Glutamatergic neuron (in vitro differentiated cells): ENCODE data around the gene ECM2. TPM values are rescaled to one million over a fixed set of nuclear protein-coding genes. Genes with fewer than 3 reads are reported as not detected.

ENCODE experiments used
- DNase-seq: peaks from one replicate; pipeline ENCODE4 v3.0.0; 2022
- H3K27ac Mint-ChIP-seq: one replicate; pipeline ENCODE4 v1.8.0; 2020; ENCODE audit warnings: mild to moderate bottlenecking, mixed read lengths, inconsistent platforms; ENCODE audit not compliant: unreplicated experiment
- H3K27me3 Mint-ChIP-seq: one replicate; pipeline ENCODE4 v1.8.0; 2020; ENCODE audit warnings: mild to moderate bottlenecking, moderate library complexity, mixed read lengths, inconsistent platforms; ENCODE audit not compliant: unreplicated experiment
- H3K36me3 Mint-ChIP-seq: one replicate; pipeline ENCODE4 v1.8.0; 2020; ENCODE audit warnings: mild to moderate bottlenecking, mixed read lengths, inconsistent platforms; ENCODE audit not compliant: unreplicated experiment
- H3K4me1 Mint-ChIP-seq: one replicate; pipeline ENCODE4 v1.8.0; 2020; ENCODE audit warnings: mild to moderate bottlenecking, low read depth, mixed read lengths, inconsistent platforms; ENCODE audit not compliant: unreplicated experiment
- H3K4me3 Mint-ChIP-seq: one replicate; pipeline ENCODE4 v1.8.0; 2020; ENCODE audit warnings: mild to moderate bottlenecking, mixed read lengths, inconsistent platforms; ENCODE audit not compliant: unreplicated experiment
- H3K9me3 Mint-ChIP-seq: one replicate; pipeline ENCODE4 v1.8.0; 2020; ENCODE audit warnings: mild to moderate bottlenecking, moderate library complexity, mixed read lengths, inconsistent platforms; ENCODE audit not compliant: unreplicated experiment
- total RNA-seq: library from RNA; stranded (reverse); fragmentation: NEBNext Ultra II Directional; extraction: Animal tissue kit (Norgen Biotek cat#: 25700); gene quantifications from one replicate; pipeline ENCODE4 v1.2.1, GENCODE V29; 2021; ENCODE audit not compliant: unreplicated experiment
- TF ChIP-seq, protein P1 (sequence below): fragments of 200-600 bp; sonication (generic); IDR thresholded peaks from one replicate; pipeline ENCODE4 v1.5.0; 2021; ENCODE audit not compliant: partially characterized antibody, unreplicated experiment

Gene ECM2
- total RNA-seq, 1 donor from 2014 or later, result 0.20 TPM

DNA sequence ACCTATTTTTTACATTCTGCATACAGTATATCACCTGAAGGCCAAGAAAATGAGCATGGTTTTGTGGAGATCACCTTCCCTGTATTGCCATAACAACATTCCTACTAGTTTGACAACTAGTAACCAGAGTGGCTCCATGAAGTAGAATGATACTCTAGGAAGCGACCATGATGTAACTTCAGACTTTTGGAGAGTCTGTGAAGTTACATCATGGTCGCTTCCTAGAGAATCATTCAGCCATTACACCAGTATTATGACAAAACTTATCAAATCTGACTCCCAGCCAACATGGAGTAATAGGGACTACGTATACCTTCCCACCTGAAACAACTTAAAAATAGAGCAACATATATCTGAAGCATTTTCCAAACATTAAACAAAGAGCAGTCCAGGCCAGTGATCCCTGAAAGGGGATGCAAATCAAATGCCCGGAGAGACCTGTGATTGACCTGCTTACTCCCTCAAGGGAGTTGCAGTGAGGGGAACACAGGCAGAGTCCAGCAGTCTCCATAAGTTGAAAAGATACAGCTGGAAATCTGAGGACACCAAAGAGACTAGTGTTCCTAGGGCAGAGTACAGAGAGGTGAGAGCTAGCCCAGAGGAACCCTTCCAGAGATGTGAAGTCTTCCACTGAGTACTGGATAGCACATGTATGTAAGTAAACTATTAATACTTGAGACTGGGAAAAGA is 7.8 kb downstream of the ECM2 start:
- H3K4me1 Mint-ChIP-seq, result peaks cover 5% of the 10 kb centered on the region
- peaks cover 3% of the 10 kb centered on the region for H3K9me3 Mint-ChIP-seq
- H3K27ac Mint-ChIP-seq, result no peak overlapping the region
- H3K27me3 Mint-ChIP-seq, result no peaks in the 10 kb centered on the region
- H3K36me3 Mint-ChIP-seq, result peaks cover 4% of the 10 kb centered on the region
- TF ChIP-seq, protein P1, sequence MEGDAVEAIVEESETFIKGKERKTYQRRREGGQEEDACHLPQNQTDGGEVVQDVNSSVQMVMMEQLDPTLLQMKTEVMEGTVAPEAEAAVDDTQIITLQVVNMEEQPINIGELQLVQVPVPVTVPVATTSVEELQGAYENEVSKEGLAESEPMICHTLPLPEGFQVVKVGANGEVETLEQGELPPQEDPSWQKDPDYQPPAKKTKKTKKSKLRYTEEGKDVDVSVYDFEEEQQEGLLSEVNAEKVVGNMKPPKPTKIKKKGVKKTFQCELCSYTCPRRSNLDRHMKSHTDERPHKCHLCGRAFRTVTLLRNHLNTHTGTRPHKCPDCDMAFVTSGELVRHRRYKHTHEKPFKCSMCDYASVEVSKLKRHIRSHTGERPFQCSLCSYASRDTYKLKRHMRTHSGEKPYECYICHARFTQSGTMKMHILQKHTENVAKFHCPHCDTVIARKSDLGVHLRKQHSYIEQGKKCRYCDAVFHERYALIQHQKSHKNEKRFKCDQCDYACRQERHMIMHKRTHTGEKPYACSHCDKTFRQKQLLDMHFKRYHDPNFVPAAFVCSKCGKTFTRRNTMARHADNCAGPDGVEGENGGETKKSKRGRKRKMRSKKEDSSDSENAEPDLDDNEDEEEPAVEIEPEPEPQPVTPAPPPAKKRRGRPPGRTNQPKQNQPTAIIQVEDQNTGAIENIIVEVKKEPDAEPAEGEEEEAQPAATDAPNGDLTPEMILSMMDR, result no peak
- H3K4me3 Mint-ChIP-seq, result no peak overlapping the region
- no peak for DNase-seq

DNA sequence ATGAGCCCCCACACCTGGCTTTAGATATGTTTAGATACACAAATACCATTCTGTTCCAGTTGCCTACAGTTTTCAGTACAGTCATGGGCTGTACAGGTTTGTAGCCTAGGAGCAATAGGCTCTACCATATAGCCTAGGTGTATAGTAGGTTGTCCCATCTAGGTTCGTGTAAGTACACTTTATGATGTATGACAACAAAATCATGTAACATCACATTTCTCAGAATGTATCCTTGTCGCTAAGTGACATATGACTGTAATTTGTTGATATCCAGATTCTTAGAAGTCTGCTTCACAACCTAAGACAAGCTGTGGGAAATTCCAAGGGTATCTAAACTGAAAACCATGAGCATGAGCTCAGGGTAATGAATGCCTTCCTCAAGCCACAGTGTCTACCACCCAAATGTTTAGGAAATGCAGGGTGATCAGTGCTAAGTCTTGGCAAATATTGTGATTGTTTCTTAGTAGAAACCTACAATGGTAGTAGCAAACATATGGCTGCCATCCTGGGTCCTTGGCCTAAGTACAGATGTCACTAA is 8.4 kb downstream of the ECM2 start:
- Mint-ChIP-seq H3K4me1 (peaks cover 5% of the 10 kb centered on the region), H3K27me3 (no peaks in the 10 kb centered on the region), H3K9me3 (peaks cover 3% of the 10 kb centered on the region), H3K36me3 (peaks cover 2% of the 10 kb centered on the region), H3K27ac (no peak overlapping the region), H3K4me3 (no peak overlapping the region)
- DNase-seq, result no peak
- TF ChIP-seq, protein P1, result no peak

- Mint-ChIP-seq H3K4me1 (peaks cover 5% of the 10 kb centered on the region), H3K36me3 (no peaks in the 10 kb centered on the region), H3K9me3 (peaks cover 3% of the 10 kb centered on the region), H3K4me3 (no peak overlapping the region), H3K27me3 (no peaks in the 10 kb centered on the region), H3K27ac (no peak overlapping the region)
- TF ChIP-seq, protein P1, result no peak
- DNase-seq, result no peak
These were observed 10.5 kb downstream of the ECM2 start for GRCh38 chr9:92525306-92525705.

- H3K4me1 Mint-ChIP-seq, result peaks cover 5% of the 10 kb centered on the region
- H3K27me3 Mint-ChIP-seq, result no peaks in the 10 kb centered on the region
- no peaks in the 10 kb centered on the region for H3K36me3 Mint-ChIP-seq
- peaks cover 3% of the 10 kb centered on the region for H3K9me3 Mint-ChIP-seq
- TF ChIP-seq, protein P1, result no peak
- H3K27ac Mint-ChIP-seq, result no peak overlapping the region
- H3K4me3 Mint-ChIP-seq, result no peak overlapping the region
- no peak for DNase-seq
These were observed 10.9 kb downstream of the ECM2 start for GRCh38 chr9:92524881-92525280.
